T-helper 2 cell treated with Interferon-gamma antibody and Interleukin-4, amounts not matched to agents 100 ng/mL and 5 ng/mL, for 36 hours (primary cell): Measurements from ENCODE around the gene CHN2. TPM values are rescaled to one million over a fixed set of nuclear protein-coding genes. Genes with fewer than 3 reads are reported as not detected.

Experiments used
- intact Hi-C: fragments of 100-400 bp; cut with micrococcal nuclease; formaldehyde crosslinking; loops from one replicate; pipeline ENCODE4 v1.15.1; 2023
- total RNA-seq: library from RNA; stranded (reverse); gene quantifications from 2 replicates; pipeline ENCODE4 v1.2.3, GENCODE V29; 2022

CHN2 gene
- total RNA-seq, 1 donor from 2014 or later = 1.3 TPM

GRCh38 chr7:29459589-29459988 lies 265.0 kb downstream of the CHN2 start:
- intact Hi-C loops = no loop called here

GRCh38 chr7:29461996-29462395 lies 267.4 kb downstream of the CHN2 start:
- intact Hi-C loops = no loop called here

GRCh38 chr7:29463504-29464158 lies 269.1 kb downstream of the CHN2 start:
- intact Hi-C loops = no loop called here

GRCh38 chr7:29464753-29465152 lies 270.2 kb downstream of the CHN2 start:
- intact Hi-C loops = no loop called here

GRCh38 chr7:29467193-29467926 lies 272.8 kb downstream of the CHN2 start:
- intact Hi-C loops = no loop called here

GRCh38 chr7:29468196-29468595 lies 273.6 kb downstream of the CHN2 start:
- intact Hi-C loops = no loop called here

- intact Hi-C loops = no loop called here
Observed at GRCh38 chr7:29469281-29469680, 274.7 kb downstream of the CHN2 start.

- intact Hi-C loops = no loop called here
Observed at GRCh38 chr7:29469976-29470557, 275.5 kb downstream of the CHN2 start.

- intact Hi-C loops = no loop called here
Observed at GRCh38 chr7:29471444-29472138, 277.0 kb downstream of the CHN2 start.

- intact Hi-C loops = no loop called here
Observed at GRCh38 chr7:29476916-29477315, 282.3 kb downstream of the CHN2 start.

GRCh38 chr7:29478226-29478625 lies 283.7 kb downstream of the CHN2 start:
- intact Hi-C loops = no loop called here

GRCh38 chr7:29478687-29479240 lies 284.2 kb downstream of the CHN2 start:
- intact Hi-C loops = no loop called here

GRCh38 chr7:29479301-29480200 lies 285.0 kb downstream of the CHN2 start:
- intact Hi-C loops = no loop called here

GRCh38 chr7:29480451-29480850 lies 285.9 kb downstream of the CHN2 start:
- intact Hi-C loops = no loop called here

- intact Hi-C loops = no loop called here
Observed at GRCh38 chr7:29480934-29481651, 286.5 kb downstream of the CHN2 start.

GRCh38 chr7:29482056-29482455 lies 287.5 kb downstream of the CHN2 start:
- intact Hi-C loops = no loop called here

- intact Hi-C loops = no loop called here
Observed at GRCh38 chr7:29483219-29484104, 288.9 kb downstream of the CHN2 start.

- intact Hi-C loops = no loop called here
Observed at GRCh38 chr7:29484280-29484679, 289.7 kb downstream of the CHN2 start.
